EH (cell line): Measurements from ENCODE around the gene HSPB7.
"Not testable (repeated sequence)": the region's sequence is repeated elsewhere in the genome, so short reads cannot be mapped to it uniquely, and the experiment has no call there.

Source experiments
- DNase-seq: peaks from one replicate; pipeline ENCODE4 v3.0.0-alpha.2; 2015; ENCODE audit warnings: low read depth

The HSPB7 gene

DNA sequence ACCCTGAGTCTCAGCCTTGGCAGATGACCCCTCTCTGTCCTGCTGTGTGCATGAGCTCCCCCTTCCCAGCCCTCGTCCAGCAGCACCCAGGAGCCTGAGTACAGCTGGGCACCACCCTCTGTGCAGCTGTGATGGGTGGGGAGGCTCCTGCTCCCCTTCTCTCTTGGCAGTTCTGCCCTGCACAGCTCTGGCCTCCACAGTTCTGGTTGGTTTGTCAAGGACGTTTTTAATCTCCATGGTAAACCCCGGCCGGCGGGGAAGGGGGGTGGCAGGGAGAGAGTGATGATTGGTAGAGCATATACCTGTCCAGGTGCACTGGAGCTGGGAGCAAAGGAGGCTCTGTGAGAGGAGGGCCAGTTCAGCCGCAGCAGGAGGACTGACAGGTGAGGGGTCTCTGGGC, 3.8 kb upstream of the HSPB7 start, which contains the start of gene CLCNKA:
TSS of gene CLCNKA (plus strand) at position 356 of the 400 bp plus-strand sequence. CDS start 584 bp downstream, outside the sequence.
- no peak for DNase-seq

DNA sequence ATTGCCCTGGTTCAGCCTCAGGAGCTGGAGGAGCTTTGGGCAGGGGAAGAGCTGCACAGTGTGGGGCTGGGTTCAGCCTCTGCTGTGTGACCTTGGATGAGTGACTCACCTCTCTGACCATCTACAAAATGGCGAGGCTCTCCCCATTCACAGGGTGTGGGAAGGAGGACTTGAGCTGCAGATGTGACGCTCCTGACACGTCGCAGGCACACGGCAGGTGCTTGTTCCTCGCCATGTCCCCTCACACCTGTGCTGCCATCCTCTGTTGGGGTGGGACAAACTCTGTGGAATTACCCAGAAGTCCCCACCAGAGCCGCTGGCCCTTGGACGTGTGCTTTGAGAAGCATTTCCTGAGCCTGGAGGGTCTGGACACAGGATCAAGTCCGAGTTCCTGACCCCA, 3.0 kb upstream of the HSPB7 start:
- DNase-seq: not testable (repeated sequence)

DNA sequence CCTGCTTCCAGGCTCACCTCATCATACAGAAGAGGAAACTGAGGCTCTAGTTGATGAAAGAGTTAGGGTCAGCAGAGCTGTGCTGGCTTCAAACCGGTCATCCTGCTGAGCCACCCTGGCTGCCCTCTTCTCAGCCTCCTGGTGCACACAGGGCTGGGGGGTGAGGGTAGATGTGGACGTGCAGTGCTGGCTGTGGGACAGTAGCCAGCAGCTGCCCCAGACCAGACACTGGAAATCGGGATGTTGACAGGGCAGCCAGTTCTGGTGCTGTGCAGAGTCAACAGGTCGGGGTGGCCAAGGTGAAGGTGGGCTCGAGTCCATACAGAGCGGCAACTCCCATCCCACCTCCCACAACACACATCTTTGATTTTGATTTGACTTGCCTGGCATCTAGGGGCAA, 2.5 kb upstream of the HSPB7 start:
- peak; percentile 22 for DNase-seq

DNA sequence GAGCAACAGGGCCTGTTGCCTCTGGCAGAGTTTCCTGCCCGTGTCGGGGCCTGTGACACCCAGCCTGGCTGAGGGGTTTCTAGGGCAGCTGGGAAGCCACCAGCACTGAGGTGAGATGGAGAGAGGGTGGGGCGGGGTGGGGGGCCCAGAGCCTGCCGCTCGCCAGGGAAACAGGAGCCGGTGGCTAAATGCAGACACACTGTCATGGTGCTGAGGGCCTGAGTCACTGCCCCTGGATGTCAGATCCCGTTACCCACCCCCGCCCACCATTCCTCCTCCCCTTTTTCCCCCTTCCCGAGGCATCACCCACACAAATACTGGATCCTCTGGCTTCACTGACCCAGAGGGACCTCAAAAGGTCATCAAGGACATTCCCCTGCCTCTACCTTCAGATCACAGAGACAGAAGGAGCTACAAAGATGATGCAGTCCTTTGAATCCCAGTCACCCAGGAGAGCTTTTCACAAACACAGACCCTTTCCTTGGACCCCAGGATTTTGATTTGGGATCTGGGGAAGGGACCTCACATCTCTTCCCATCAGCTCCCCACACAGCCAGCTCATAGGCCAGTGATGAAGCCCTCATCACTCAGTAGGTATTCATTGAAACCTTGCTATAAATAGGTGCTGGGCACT, 1.9 kb upstream of the HSPB7 start:
- peak; percentile 66 for DNase-seq

DNA sequence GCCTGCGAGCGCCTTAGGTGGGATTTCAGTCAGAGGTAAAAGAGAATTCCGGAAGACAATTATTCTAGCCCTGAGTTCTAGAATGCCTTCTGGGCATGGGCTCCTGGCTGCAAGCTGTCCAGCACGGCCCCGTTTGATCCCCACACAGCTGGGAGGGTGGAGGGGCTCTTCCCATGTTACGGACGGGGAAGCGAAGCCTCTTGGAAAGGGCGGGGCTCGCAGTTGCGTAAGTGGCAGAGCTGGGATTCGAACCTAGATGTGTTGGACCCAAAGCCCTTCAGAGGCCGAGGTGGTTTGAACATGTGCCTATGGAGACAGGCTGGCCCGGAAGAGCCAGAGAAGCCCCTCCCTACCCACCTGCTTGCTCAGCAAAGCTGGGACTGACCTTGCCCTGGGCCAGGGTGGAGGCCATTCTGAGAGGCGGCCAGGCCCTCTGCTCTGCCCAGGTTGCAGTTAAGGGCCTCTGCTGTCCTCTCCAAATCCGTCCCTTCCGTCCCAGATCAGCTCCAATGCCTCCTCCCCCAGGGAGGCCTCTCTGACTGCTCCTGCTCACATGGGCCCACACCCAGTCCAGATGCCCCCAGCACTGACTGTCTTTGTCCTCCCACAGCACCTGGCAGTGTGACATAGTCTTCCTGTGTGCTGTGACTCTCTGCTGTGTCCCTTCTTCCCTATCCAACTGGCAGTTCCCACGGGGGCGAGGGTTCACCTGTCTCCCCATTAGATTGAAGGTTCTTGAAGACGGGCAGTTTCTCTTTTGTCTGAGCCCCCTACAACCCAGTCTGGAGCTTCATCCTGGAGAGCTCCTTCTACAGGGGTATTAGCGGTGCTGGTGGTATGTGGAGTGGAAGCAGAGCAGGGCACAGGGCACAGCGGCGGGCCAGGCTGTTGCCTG, 1.2 kb upstream of the HSPB7 start:
- DNase-seq: no peak

DNA sequence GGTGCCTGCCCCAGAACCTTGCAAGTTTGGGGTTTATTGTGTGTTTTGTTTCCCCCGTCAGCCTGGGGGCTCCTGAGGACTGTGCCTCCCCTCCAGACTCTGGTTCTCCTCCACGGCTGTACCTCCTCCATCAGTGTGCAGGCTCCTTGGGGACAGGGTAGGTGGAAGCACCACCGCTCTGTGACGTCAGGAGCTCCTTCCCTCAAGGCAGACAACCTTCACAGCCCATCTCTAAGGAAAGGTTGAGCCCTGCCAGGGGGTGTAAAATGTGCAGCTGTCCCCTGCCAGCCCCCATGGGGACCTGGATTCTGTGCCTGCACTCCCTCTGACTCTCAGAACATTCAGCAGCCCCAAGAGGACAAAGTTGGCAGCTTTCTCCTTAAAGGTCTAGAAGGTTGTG, 465 bp upstream of the HSPB7 start:
- no peak for DNase-seq

DNA sequence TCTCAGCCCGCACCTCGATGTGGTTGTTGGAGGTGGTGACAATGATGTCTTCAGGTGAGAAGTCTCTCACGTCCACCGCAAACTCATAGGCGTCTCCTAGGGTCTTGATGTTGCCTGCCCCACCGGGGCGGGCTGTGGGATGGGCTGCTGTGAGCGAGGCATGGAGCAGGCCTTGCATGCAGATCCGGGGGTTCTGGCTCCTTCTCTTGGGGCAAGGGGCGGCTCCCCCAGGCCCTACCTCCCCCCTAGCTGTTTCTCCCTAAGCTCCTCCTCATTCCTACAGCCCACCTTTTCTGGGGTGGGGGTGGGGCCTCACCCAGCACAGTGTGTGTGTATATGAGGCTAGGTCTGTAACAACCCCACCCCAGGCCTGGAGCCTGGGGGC, 775 bp downstream of the HSPB7 start:
- no peak for DNase-seq

DNA sequence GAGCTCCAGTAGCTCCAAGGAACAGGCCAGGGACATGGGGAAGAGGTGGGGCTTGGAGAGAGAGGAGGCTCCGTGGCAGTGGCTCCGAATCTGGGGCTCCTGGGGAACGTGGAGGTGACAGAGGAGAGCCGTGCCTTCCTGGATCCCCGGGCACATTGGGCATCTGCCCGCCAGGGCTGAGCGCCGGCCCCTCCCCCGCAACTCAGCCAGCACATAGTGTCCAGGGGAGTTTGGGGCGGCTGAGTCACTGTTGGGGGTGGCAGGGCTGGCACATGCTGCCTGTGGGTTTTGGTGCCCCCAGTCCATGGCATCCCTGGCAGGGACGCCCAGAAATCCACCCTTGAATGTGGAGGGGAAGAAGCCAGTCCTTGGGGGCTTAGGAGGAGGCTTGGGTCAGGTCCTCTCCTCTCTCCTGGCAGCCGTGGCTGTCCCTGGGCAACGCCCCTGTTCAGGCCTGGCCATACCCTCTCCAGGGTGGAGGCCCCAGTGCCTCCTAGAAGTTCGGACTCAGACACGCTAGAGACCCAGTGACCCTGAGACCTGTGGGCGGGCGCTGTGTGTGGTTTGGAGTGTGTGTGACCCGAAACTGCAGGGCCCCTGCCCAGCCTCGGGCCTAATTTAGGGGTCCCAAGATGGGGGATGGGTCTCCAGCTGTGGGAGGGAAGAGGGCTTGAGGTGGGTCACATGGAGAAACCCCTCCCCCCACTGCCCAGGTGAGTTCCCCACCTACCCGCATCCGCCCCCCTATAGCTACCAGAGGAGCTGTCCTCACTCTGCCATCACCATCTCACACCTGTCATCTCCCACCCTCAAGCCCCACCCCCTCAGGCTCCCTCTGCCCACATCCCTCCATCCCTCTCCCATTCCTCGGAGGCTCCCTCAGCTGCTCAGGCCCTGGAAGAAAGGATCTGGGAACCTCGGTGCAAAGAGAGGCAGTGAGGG, 1.6 kb downstream of the HSPB7 start:
- DNase-seq: no peak

DNA sequence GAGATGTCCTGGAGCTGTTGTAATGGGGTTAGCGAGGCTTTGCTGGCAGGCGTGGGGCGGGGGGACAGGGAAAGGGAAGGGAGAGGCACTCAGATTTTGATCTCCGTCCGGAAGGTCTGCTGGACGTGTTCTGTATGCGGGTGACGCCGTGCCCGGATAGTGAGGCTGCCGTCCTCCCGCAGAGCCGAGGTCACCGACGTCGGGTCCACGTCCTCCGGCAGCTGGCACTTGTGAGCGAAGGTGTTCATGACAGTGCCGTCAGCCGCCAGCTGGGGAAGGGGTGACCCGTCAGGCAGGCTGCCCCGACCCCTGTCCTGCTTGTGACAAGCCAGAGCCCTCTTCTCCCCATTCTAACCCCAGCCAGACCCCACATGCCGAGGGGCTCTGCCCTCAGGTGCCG, 2.4 kb downstream of the HSPB7 start:
- DNase-seq: no peak

DNA sequence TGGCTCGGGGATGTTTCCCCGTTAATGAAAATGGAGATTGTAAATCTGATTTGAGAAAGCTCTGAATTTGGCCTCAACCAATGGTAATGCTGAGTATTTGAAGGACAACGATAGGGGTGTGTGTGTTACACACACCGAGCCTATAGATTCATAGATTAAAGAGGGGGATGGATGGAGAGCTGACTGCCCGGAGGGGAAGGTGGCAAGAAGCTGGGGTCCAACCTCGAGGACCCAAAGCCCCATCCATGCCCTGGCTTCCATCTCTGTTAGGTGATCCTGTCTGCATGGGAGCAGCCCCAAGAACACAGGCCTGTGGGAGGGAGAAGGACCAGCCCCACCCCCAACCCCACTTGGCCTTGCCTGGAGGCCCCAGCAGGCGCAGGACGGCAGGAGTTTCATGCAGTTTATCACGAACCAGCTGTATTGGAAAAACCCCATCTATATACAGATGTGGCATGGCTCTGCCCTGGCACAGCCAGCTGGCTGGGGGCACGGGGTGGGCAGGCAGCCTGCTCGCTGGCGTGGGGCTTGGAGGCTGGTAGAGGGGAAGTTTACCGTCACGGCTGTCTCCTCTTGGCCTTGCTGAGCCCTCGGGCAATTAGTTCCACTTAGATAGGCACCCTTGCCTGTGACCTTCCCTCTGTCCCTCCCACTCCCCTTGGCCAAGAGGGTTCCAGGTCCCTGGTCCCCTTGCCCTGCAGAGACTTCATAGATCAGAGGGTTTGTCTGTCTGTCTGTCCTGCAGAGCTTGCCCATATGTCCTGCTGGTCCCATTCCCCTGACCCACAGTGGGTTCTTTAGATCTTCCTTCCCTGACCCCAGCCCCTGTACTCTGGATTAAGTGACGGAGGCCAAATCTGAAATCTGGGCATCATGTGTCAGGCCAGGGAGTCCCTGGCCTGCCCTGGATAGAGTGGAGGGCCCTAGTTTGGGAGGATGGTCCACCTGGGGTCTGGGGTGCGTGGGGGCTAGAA, 3.0 kb downstream of the HSPB7 start:
- DNase-seq: no peak

DNA sequence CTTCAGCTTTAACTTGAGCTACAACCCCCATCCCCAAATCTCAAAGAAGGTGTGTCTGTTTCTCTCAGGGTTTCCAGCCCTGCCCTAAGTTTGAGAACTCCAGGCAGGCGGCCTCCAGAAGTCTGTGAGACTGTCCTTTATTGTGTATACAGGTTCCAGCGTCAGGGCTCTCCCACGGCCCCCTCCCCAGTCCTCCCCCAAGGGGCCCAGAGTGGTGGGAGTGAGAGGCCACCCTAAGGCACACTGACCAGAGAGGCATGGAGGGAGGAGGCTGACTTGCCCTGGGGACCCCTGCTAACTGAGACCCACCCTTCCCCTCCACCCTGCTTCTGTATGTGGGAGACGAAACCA, 4.0 kb downstream of the HSPB7 start:
- DNase-seq: no peak

DNA sequence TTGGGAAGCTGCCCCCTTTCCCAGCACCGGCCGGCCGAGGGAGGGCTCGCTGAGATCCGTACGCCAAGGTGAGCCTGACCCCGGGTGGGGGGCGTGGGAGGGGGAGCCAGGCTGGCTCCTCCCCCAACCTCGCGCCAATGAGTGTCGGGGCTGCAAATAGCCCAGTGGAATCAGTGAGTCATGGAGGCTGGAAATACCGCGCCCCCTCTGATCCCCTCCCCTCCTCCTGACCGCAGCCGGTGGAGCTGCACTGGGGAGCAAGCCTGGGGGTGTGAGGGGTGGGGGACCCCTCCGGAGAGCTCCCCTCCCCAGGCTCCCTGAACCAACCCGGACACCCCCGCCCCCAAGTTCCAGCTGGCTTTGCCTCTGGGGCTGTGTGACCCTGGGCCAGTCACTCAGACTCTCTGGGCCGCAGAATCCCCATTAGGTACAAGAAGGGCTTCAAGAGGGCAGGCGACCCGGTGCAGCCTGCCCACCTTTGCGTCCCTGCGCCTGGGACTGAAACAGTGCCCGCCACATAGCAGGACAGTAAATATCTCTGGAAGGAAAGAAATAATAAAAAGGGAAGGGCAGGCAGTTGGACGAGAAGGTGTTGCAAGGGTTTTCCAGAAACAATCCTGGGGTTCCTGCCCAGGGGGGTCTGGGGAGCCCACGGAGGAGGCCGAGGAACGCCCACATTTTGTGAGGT, 4.5 kb downstream of the HSPB7 start:
- peak; percentile 84 for DNase-seq

DNA sequence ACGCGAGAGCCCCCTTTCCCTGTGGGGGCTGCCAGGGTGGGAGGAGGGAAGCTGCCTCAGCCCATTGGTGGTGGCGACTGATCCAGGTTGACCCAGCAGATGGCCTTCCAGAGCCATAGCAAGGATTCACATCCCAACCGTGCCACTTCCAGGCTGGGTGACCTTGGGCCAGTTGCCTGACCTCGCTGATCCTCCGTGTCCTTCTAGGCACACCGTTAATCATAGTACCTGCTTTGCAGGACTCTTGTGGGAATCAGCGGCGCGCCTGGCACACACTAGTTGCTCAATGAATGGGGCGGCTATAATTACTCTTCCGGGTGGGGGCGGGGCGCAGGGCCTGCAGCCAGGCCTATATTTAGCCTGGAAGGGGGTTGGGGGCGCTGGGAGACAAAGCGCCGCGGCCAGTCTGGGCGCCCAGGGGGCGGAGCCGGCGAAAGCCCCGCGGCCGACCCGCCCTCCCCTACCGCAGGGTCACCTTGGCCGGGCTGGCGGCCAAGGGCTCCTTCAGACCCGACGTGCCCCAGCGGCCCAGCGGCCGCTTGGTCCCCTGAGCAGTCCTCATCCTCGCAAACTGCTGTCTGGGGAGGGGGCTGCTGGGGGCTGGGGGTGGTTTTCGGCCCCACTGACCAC, 5.1 kb downstream of the HSPB7 start:
- DNase-seq: peak; percentile 87

DNA sequence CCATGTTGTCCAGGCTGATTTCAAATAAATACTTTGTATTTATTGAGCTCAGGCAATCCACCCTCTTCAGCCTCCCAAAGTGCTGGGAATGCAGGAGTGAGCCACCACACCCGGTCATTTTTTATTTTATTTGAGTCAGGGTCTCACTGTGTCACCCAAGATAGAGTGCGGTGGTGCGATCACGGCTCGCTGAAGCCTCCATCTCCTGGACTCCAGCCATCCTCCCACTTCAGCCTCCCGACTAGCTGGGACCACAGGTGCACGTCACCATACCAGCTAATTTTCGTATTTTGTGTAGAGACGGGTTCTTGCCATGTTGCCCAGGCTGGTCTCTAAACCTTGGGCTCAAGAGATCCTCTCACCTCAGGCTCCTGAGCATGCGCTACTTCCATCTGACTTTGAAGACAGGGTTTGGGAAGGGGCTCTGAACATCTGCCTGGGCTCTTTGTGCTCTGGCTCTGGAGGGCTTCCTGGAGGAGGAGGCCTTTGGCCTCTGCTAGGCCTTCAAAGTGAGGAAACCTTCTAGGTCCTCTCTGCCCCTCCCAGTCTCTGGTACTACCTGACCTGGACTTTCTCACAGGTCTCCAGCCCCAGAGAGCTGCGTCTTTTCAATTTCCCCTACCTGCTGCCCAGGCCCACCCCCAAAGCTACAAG, 5.8 kb downstream of the HSPB7 start:
- DNase-seq: no peak

DNA sequence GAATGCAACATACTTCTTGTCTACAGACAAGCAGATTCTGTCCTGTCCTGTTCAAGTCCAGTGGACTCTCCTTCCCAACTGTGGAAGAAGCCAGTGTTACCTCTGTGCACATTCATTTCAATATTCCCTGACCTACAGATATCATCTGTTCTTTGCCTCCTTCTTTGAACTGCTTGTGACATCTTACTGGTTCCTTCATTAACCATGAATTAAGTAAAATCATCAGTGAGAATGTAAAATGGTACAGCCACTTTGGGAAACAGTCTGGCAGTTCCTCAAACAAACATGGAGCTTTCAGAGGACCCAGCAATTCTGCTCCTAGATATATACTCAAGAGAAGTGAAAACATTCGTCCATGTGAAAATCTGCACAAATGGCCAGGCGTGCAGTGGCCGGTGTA, 7.0 kb downstream of the HSPB7 start:
- DNase-seq: no peak

DNA sequence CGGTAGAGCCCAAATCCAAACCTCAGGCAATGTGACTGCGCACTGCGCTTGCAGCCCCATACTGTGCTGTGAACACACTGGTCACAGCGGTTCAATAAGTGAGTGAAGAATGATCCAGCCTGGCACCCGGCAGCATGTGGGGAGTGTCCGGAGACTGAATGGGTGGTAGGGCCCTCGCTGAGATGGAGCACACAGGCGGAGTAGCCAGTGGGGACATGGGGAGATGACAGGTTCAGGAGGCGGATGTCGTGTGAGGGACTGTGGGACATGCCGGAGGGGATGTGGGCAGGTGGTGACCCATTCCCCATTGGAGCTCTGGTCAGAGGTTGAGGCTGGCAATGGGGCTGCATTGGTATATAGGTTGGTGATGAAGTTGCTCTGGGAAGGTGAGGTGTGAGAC, 8.2 kb downstream of the HSPB7 start:
- DNase-seq: no peak

DNA sequence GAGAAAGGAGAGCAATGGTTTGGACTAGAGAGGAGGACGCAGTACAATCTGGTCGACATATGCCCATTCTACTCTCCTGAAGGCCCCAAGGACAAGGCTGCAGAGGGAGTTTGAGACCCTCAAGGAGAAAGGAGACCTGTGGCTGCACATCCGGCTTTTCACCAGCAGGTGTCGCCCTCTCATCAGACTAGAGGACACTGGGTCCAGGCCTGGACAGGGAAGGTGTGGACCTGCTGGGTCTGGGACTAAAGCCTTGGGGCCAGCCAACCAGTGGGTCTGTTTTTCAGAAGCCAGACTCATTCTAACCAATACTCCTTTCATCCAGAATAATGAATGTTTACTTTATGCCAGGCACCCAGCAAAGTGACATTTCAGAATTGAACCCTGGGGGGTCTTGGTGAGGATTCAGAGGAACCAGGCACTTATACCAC, 8.8 kb downstream of the HSPB7 start:
- peak; percentile 76 for DNase-seq

DNA sequence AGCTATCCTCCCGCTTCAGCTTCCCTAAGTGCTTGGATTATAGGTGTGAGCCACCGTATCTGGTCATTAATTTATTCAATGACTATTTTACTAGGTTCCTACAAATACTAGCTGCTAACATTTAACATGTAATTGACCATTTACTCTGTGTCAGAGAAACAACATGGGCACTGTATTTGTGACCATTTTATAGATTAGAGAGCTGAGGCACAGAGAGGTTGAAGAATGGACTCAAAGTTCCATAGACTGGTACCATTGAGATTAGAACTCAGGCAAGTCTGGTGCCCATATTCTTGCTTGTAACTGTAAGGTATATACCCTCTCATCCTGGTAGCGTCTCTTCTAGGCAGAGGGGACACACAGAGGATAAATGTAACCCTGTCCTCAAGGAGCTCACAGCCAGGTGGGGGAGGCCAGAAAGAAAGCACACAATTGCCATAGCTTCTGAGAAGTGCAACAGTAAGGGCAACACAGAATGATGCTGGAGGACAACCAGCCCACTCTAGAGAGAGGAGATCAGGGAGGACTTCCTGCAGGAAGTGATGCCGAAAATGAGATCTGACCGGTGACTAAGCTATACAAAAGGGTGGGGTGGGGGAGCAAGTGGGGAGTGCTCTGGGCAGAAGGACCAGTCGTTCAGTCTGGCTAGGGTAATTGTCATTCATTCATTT, 10.0 kb downstream of the HSPB7 start:
- DNase-seq: no peak
